H1 (cell line): ENCODE measurements around the gene KBTBD3. TPM values are rescaled to one million over a fixed set of nuclear protein-coding genes. Genes with fewer than 3 reads are reported as not detected.

ENCODE experiments used
- CTCF ChIA-PET: fragments of 300-600 bp; sonication (Branson Sonifier 250); formaldehyde crosslinking; loops from one replicate; lab custom pipeline; 2021; ENCODE audit not compliant: partially characterized antibody; lab: Charles Lee
- POLR2A ChIA-PET: fragments of 300-600 bp; sonication (Branson Sonifier 250); formaldehyde crosslinking; loops from one replicate; lab custom pipeline; 2021; ENCODE audit warnings: inconsistent platforms; ENCODE audit not compliant: partially characterized antibody; lab: Charles Lee
- DNase-seq, 2 experiments: peaks; one replicate each; pipeline versions ENCODE4 v3.0.0 to v3.0.0-alpha.2; 2010 to 2022; ENCODE audit warnings: low spot score in 2 of 2, low read depth in 1 of 2, mixed read lengths in 1 of 2
- FAIRE-seq: peaks from 2 replicates; lab custom pipeline; 2011; peaks lifted over from hg19 to GRCh38; lab: Jason Lieb, UNC
- H2AFZ ChIP-seq: 2 replicates; pipeline ENCODE4 v1.8.1; 2012; ENCODE audit warnings: low read length, inconsistent platforms
- H2AK5ac ChIP-seq: 2 replicates; pipeline ENCODE4 v1.6.1; 2013; ENCODE audit warnings: low read depth, low read length
- H2BK120ac ChIP-seq: replicated peaks from 2 replicates; pipeline ENCODE3; 2013; ENCODE audit warnings: low read depth, low read length, inconsistent platforms
- H2BK12ac ChIP-seq: 2 replicates; pipeline ENCODE4 v1.6.1; 2013; ENCODE audit warnings: low read depth, low read length
- H2BK15ac ChIP-seq: 2 replicates; pipeline ENCODE4 v1.6.1; 2013; ENCODE audit warnings: low read length
- H2BK20ac ChIP-seq: 2 replicates; pipeline ENCODE4 v1.6.1; 2013; ENCODE audit warnings: low read length
- H2BK5ac ChIP-seq: 2 replicates; pipeline ENCODE4 v1.6.1; 2013; ENCODE audit warnings: low read depth, low read length
- H3K14ac ChIP-seq: 2 replicates; pipeline ENCODE4 v1.6.1; 2013; ENCODE audit warnings: inconsistent platforms; ENCODE audit not compliant: insufficient read length
- H3K18ac ChIP-seq: 2 replicates; pipeline ENCODE4 v1.6.1; 2013; ENCODE audit warnings: low read length; ENCODE audit errors: extremely low read depth
- H3K23ac ChIP-seq: 2 replicates; pipeline ENCODE4 v1.6.1; 2013; ENCODE audit warnings: inconsistent platforms; ENCODE audit not compliant: insufficient read length
- H3K23me2 ChIP-seq: 2 replicates; pipeline ENCODE4 v1.6.1; 2013; ENCODE audit warnings: low read depth, low read length
- H3K27ac ChIP-seq: 2 replicates; pipeline ENCODE4 v1.6.1; 2011; ENCODE audit warnings: low read depth, low read length, inconsistent platforms
- H3K27me3 ChIP-seq, 4 experiments: replicated peaks in 1 of 4; 1 replicate in 1 of 4; 2 replicates in 3 of 4; pipeline versions ENCODE4 v1.6.1 to v1.8.1; 2011 to 2013; ENCODE audit warnings: low read length in 3 of 4, mild to moderate bottlenecking in 3 of 4, inconsistent platforms in 2 of 4, mixed read lengths in 2 of 4, moderate library complexity in 1 of 4; ENCODE audit not compliant: control insufficient read depth in 3 of 4, insufficient read depth in 3 of 4; ENCODE audit errors: extremely low read depth in 1 of 4
- H3K36me3 ChIP-seq, 4 experiments: 2 replicates each; pipeline versions ENCODE4 v1.6.1 to v1.8.1; 2011 to 2013; ENCODE audit warnings: mild to moderate bottlenecking in 4 of 4, low read length in 3 of 4, moderate library complexity in 2 of 4, control low read depth in 1 of 4, inconsistent platforms in 1 of 4; ENCODE audit not compliant: insufficient read depth in 4 of 4, control insufficient read depth in 2 of 4
- H3K4ac ChIP-seq: replicated peaks from 2 replicates; pipeline ENCODE3; 2013; ENCODE audit warnings: low read length, low read depth, mixed read lengths, inconsistent platforms; ENCODE audit not compliant: insufficient read length
- H3K4me1 ChIP-seq, 4 experiments: replicated peaks in 1 of 4; 1 replicate in 1 of 4; 2 replicates in 3 of 4; pipeline versions ENCODE4 v1.6.1 to v1.8.1; 2011 to 2013; ENCODE audit warnings: low read length in 3 of 4, inconsistent platforms in 2 of 4, mixed read lengths in 1 of 4; ENCODE audit not compliant: insufficient read depth in 4 of 4, control insufficient read depth in 3 of 4
- H3K4me2 ChIP-seq, 2 experiments: 2 replicates each; pipeline versions ENCODE4 v1.6.1 to v1.8.1; 2011 to 2013; ENCODE audit warnings: low read depth in 2 of 2, low read length in 2 of 2, control low read depth in 1 of 2, inconsistent platforms in 1 of 2, mild to moderate bottlenecking in 1 of 2; ENCODE audit not compliant: insufficient read depth in 1 of 2
- H3K4me3 ChIP-seq, 4 experiments: fragments of 200-600, 300-600 bp in 1 of 4; sonication (generic), shearing (Covaris generic), sonication (Bioruptor Twin) in 1 of 4; 2 replicates each; pipeline versions ENCODE4 v1.5.1 to v1.8.1; 2011 to 2016; ENCODE audit warnings: low read length in 4 of 4, low read depth in 3 of 4, control low read depth in 2 of 4, inconsistent platforms in 2 of 4, mild to moderate bottlenecking in 2 of 4, mixed read lengths in 1 of 4, moderate library complexity in 1 of 4; ENCODE audit not compliant: insufficient read depth in 2 of 4; ENCODE audit errors: extremely low read depth in 1 of 4
- H3K56ac ChIP-seq: replicated peaks from 2 replicates; pipeline ENCODE3; 2013; ENCODE audit warnings: low read depth, mild to moderate bottlenecking, mixed read lengths, low read length, inconsistent platforms; ENCODE audit not compliant: insufficient read length
- H3K79me1 ChIP-seq: 2 replicates; pipeline ENCODE4 v1.6.1; 2013; ENCODE audit warnings: low read depth, low read length, control low read depth
- H3K79me2 ChIP-seq, 2 experiments: 2 replicates each; pipeline versions ENCODE4 v1.6.1 to v1.8.1; 2012 to 2013; ENCODE audit warnings: low read length in 2 of 2, mild to moderate bottlenecking in 2 of 2, inconsistent platforms in 1 of 2; ENCODE audit not compliant: insufficient read depth in 2 of 2, control insufficient read depth in 1 of 2
- H3K9ac ChIP-seq, 4 experiments: replicated peaks in 1 of 4; 1 replicate in 1 of 4; 2 replicates in 3 of 4; pipeline versions ENCODE4 v1.6.1 to v1.8.1; 2011 to 2013; ENCODE audit warnings: low read depth in 3 of 4, low read length in 3 of 4, control low read depth in 2 of 4, mild to moderate bottlenecking in 2 of 4, moderate library complexity in 2 of 4, inconsistent platforms in 1 of 4; ENCODE audit errors: extremely low read depth in 1 of 4
- H3K9me3 ChIP-seq, 2 experiments: 2 replicates each; pipeline versions ENCODE4 v1.6.1 to v1.8.1; 2012 to 2013; ENCODE audit warnings: mild to moderate bottlenecking in 2 of 2, moderate library complexity in 2 of 2, control low read depth in 1 of 2, inconsistent platforms in 1 of 2, low read depth in 1 of 2, low read length in 1 of 2, mixed read lengths in 1 of 2; ENCODE audit not compliant: insufficient read depth in 2 of 2
- H4K20me1 ChIP-seq, 2 experiments: replicated peaks in 1 of 2; 2 replicates each; pipeline versions ENCODE3 to v1.8.1; 2011 to 2013; ENCODE audit warnings: inconsistent platforms in 2 of 2, low read length in 2 of 2, mild to moderate bottlenecking in 1 of 2; ENCODE audit not compliant: insufficient read depth in 2 of 2, control insufficient read depth in 1 of 2
- H4K5ac ChIP-seq: 2 replicates; pipeline ENCODE4 v1.6.1; 2013; ENCODE audit warnings: low read length, low read depth, mixed read lengths, inconsistent platforms; ENCODE audit not compliant: insufficient read length
- H4K8ac ChIP-seq: 2 replicates; pipeline ENCODE4 v1.8.0; 2013; ENCODE audit warnings: mild to moderate bottlenecking, moderate library complexity, low read length, inconsistent platforms; ENCODE audit not compliant: insufficient read depth; ENCODE audit errors: extremely low read depth
- H4K91ac ChIP-seq: replicated peaks from 2 replicates; pipeline ENCODE3; 2013; ENCODE audit warnings: low read length, mixed read lengths, inconsistent platforms; ENCODE audit not compliant: insufficient read length
- KDM1A ChIP-seq: fragments of 200-600, 300-600 bp; sonication (generic); IDR thresholded peaks from 2 replicates; pipeline ENCODE4 v1.7.1; 2016; ENCODE audit warnings: mild to moderate bottlenecking, low read length, borderline replicate concordance
- MAFK ChIP-seq: IDR thresholded peaks from 2 replicates; pipeline ENCODE4 v1.6.1; 2012; ENCODE audit warnings: low read depth, mild to moderate bottlenecking, improper control_type of control experiment, low read length
- NANOG ChIP-seq: IDR thresholded peaks from 2 replicates; pipeline ENCODE4 v1.6.1; 2011; ENCODE audit warnings: low read length, low read depth, mild to moderate bottlenecking, inconsistent platforms; ENCODE audit not compliant: insufficient read depth, poor library complexity, severe bottlenecking
- SP1 ChIP-seq: IDR thresholded peaks from 2 replicates; pipeline ENCODE4 v1.6.1; 2011; ENCODE audit warnings: low read depth, low read length
- WGBS, 2 experiments: shearing (Covaris generic) in 1 of 2; methylation state at CpG; one replicate each; pipeline versions ENCODE4 v1.1.6 to v1.1.7; 2013 to 2015; ENCODE audit warnings: low lambda C conversion rate in 2 of 2, mixed read lengths in 2 of 2, inconsistent platforms in 1 of 2, low coverage in 1 of 2, missing lambda C conversion rate in 1 of 2; ENCODE audit not compliant: insufficient replicate concordance in 2 of 2, insufficient coverage in 1 of 2, insufficient read length in 1 of 2; ENCODE audit errors: extremely low coverage in 1 of 2, missing lambda C conversion rate in 1 of 2; 5-methylcytosine and 5-hydroxymethylcytosine counted together
- polyA plus RNA-seq, 7 experiments: library from polyadenylated mRNA; depleted of rRNA in 3 of 7; stranded (reverse) in 5 of 7; unstranded in 2 of 7; fragments of >200 nt in 5 of 7; fragments of 200-250 nt in 2 of 7; gene quantifications; 1 replicate in 5 of 7; 2 replicates in 1 of 7; 4 replicates in 1 of 7; pipeline versions ENCODE4 v1.2.1 to v1.2.3, GENCODE V29; 2011 to 2013; ENCODE audit warnings: missing spikeins in 2 of 7, mixed read lengths in 2 of 7
- total RNA-seq: library from RNA; stranded (reverse); fragmentation: NEBNext Ultra II Directional; extraction: Animal tissue kit (Norgen Biotek cat#: 25700); gene quantifications from 2 replicates; pipeline ENCODE4 v1.2.1, GENCODE V29; 2021
- TF ChIP-seq, protein P1 (sequence below): IDR thresholded peaks from 2 replicates; pipeline ENCODE4 v1.6.1; 2012; ENCODE audit warnings: inconsistent platforms

Gene KBTBD3
- total and polyA plus RNA-seq, 2 of the 8 experiments (the other 6 are each of a cell fraction or from before 2014, with no cell fraction given): 1.2 to 6.1 TPM

DNA sequence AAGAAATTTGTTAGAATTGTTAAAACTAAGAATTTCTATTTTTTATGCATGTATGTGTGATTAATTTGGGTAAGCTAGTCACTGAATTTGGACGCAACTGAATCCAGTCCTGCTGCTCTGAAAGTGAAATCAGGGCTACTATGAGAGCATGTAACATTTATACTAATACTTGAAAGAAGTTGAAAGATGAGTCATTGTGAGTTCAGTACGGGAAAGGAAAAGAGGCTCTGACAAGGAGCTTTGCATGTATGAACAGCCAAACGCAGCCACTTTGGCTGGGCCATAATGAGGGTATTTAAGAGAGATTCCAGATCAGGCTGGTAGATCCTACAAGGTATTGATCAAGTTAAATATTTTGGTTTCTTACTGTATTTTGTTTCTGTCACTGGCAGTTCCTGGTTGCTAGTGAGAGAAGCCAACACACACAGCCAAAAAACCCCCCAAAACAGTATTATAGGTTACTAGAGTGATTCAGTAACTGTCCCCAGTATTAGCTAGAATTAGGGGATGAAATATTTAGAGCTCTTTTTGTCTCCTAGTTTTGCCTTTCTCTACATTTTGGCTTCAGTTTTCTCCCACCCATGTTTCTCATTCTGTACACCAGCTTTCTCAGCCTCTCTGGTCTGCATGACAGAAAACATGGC, 14.5 kb upstream of the KBTBD3 start:
- no peak overlapping the region for H3K4me2 ChIP-seq
- no peaks in the 10 kb centered on the region for H3K27me3 ChIP-seq
- H2BK120ac ChIP-seq: no peak overlapping the region
- H2AK5ac ChIP-seq: no peak overlapping the region
- no peak overlapping the region for H4K5ac ChIP-seq
- H3K79me1 ChIP-seq: no peaks in the 10 kb centered on the region
- H4K8ac ChIP-seq: no peak overlapping the region
- H2BK12ac ChIP-seq: no peak overlapping the region
- H2AFZ ChIP-seq: no peak overlapping the region
- H3K56ac ChIP-seq: no peak overlapping the region
- peaks cover 0 to 55% of the 10 kb centered on the region in 2 experiments; a peak in 3 of 4 replicates for H3K79me2 ChIP-seq
- H3K14ac ChIP-seq: no peak overlapping the region
- peaks cover 2 to 63% (median 25%) of the 10 kb centered on the region in 4 experiments; a peak in 7 of 8 replicates for H3K36me3 ChIP-seq
- no peak overlapping the region for H3K23ac ChIP-seq
- H3K23me2 ChIP-seq: no peaks in the 10 kb centered on the region
- H3K9ac ChIP-seq: no peak overlapping the region
- FAIRE-seq (no peak), DNase-seq (no peak)
- ChIA-PET CTCF (interaction anchor here (0.6 to 1.4 kb wide), 4 partner anchors 9 to 1203 kb away, joined by 3 to 5 read pairs (median 3); no protein-coding TSS in a partner anchor), POLR2A (interaction anchor here (0.7 to 1.8 kb wide), 4 partner anchors 7 to 15 kb away, joined by 3 read pairs; partner anchors contain the start of gene KBTBD3)
- no peak overlapping the region for H2BK5ac ChIP-seq
- H2BK15ac ChIP-seq: no peak overlapping the region
- H3K4me1 ChIP-seq: no peaks in the 10 kb centered on the region
- H3K4me3 ChIP-seq: no peak overlapping the region
- WGBS, 2 experiments: 90% methylated on average over 3 of the region's 3 CpGs; no CpG with 5 or more reads in 1 of the 2 experiments
- H4K20me1 ChIP-seq: peaks cover 2 to 5% of the 10 kb centered on the region in 2 experiments
- H3K9me3 ChIP-seq: no peaks in the 10 kb centered on the region
- H3K4ac ChIP-seq: no peak overlapping the region
- no peak overlapping the region for H3K18ac ChIP-seq
- H4K91ac ChIP-seq: no peak overlapping the region
- no peak overlapping the region for H3K27ac ChIP-seq
- H2BK20ac ChIP-seq: no peak overlapping the region
- TF ChIP-seq NANOG (no peak), SP1 (no peak), KDM1A (no peak), MAFK (no peak)
- TF ChIP-seq, protein P1, sequence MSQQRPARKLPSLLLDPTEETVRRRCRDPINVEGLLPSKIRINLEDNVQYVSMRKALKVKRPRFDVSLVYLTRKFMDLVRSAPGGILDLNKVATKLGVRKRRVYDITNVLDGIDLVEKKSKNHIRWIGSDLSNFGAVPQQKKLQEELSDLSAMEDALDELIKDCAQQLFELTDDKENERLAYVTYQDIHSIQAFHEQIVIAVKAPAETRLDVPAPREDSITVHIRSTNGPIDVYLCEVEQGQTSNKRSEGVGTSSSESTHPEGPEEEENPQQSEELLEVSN: no peak
